LNCAP (cell line): Measurements from ENCODE around the gene CPEB1.
A peak's percentile ranks its signal among the peaks of the same experiment; 100 is the strongest.

Source experiments
- TF ChIP-seq, protein P1 (sequence below): fragments of 450-650 bp; IDR thresholded peaks from 2 replicates; pipeline ENCODE4 v1.5.1; 2017; ENCODE audit warnings: mild to moderate bottlenecking

Gene CPEB1

GRCh38 chr15:82540055-82540983, 106.8 kb downstream of the CPEB1 start, which contains the start of gene RPS17:
RPS17 (minus strand) TSS chr15:82540457; CDS start chr15:82540428, 29 bp downstream.
- TF ChIP-seq, protein P1, sequence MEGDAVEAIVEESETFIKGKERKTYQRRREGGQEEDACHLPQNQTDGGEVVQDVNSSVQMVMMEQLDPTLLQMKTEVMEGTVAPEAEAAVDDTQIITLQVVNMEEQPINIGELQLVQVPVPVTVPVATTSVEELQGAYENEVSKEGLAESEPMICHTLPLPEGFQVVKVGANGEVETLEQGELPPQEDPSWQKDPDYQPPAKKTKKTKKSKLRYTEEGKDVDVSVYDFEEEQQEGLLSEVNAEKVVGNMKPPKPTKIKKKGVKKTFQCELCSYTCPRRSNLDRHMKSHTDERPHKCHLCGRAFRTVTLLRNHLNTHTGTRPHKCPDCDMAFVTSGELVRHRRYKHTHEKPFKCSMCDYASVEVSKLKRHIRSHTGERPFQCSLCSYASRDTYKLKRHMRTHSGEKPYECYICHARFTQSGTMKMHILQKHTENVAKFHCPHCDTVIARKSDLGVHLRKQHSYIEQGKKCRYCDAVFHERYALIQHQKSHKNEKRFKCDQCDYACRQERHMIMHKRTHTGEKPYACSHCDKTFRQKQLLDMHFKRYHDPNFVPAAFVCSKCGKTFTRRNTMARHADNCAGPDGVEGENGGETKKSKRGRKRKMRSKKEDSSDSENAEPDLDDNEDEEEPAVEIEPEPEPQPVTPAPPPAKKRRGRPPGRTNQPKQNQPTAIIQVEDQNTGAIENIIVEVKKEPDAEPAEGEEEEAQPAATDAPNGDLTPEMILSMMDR: peak; percentile 98

GRCh38 chr15:82539691-82540054, 107.5 kb downstream of the CPEB1 start:
- TF ChIP-seq, protein P1: no peak

DNA sequence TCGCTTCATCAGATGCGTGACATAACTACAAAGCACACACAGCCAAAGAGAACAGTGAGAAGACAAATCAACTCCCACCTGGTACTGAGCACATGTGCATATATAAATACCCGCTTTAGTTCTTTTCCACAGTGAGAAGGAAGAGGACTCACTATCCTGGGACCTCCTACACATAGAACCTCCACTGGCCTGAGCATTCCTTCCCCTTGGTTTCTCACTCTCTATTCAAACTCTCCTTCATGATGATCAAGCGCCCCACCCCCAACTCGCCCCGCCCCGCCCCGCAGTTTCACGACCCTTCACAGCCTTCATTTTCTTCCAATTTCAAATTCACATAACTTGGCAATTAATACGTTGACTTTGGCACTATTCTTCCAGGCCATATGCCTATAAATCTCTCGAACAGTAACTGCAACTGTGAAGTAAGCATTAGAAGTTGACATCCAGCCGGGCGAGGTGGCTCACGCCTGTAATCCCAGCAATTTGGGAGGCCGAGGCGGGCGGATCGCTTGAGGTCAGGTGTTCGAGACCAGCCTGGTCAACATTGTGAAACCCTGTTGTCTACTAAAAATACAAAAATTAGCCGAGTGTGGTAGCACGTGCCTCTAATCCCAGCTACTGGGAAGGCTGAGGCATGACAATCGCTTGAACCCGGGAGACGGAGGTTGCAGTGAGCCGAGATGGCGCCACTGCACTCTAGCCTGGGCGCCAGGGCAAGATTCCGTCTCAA, 108.0 kb downstream of the CPEB1 start:
- TF ChIP-seq, protein P1: no peak

DNA sequence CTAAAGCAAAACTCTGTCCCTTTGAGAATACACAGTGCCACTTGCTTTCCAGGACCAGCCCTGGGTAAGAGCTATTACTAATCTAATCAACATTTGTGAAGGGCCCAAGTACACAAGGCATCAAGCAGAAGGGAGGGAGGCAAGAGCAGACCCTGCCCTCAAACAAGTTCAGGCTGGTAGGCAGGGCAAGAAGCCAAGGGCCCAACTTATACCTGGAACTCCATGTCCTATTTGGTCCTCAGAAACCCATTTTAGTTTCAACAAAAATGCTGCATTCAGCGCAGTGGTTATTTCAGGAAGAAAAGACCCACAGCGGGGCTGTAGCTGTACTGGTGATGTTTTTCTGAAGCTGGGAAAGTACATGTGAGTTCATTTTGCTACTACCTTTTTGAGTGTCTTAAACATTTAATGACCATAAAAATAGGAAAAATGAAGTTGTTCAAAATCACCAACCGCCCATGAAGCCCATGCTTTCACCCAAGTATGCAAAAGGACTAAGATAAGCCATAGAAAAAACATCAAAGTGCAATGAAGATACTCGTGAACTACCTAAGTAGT, 109.7 kb downstream of the CPEB1 start:
- TF ChIP-seq, protein P1: no peak

- TF ChIP-seq, protein P1: no peak
These were observed 110.5 kb downstream of the CPEB1 start for GRCh38 chr15:82536409-82537350.

- TF ChIP-seq, protein P1: no peak
These were observed 111.4 kb downstream of the CPEB1 start for GRCh38 chr15:82535566-82536408.
